Activated T-cell treated with anti-CD3 and anti-CD28 coated beads, Interleukin-2, amount 50 U/mL, for 48 hours (primary cell): ENCODE measurements around the gene NUDT8.
"Not testable (repeated sequence)": the region's sequence is repeated elsewhere in the genome, so short reads cannot be mapped to it uniquely, and the experiment has no call there.

Source experiments
- DNase-seq, 2 experiments: peaks; one replicate each; pipeline ENCODE4 v3.0.0-alpha.2; 2020

Gene NUDT8

GRCh38 chr11:67611165-67611564, 18.6 kb downstream of the NUDT8 start:
- no peak for DNase-seq

- DNase-seq: no peak
These were observed 19.4 kb downstream of the NUDT8 start for GRCh38 chr11:67610302-67610868.

- no peak for DNase-seq
These were observed 20.4 kb downstream of the NUDT8 start for GRCh38 chr11:67609316-67609715.

- DNase-seq: no peak
These were observed 21.3 kb downstream of the NUDT8 start for GRCh38 chr11:67608486-67608885.

DNA sequence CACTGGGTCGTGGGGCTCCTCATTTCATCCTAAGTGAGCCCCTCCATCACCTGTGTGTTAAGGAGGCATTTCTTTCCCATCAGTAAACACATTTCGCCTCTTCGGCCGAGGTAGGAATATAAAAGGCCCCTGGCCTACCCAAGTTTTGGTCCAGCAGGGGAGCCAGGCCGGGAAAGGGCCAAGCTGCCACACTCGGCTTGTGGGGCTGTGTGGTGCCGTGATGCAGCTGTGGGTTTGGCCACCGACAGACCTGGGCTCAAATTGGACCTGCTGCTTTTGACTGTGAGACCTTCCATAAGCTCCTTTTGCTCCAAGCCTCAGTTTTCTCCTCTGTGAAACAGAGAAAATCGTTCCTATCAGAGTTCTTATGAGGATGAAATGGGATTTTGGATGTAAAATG, 22.2 kb downstream of the NUDT8 start:
- DNase-seq: no peak

- DNase-seq: peak; percentile 98
These were observed 23.0 kb downstream of the NUDT8 start, which contains the start of gene NDUFV1 for GRCh38 chr11:67606492-67607295. NDUFV1 (plus strand) TSS chr11:67606936; CDS start chr11:67607005, 69 bp downstream.

DNA sequence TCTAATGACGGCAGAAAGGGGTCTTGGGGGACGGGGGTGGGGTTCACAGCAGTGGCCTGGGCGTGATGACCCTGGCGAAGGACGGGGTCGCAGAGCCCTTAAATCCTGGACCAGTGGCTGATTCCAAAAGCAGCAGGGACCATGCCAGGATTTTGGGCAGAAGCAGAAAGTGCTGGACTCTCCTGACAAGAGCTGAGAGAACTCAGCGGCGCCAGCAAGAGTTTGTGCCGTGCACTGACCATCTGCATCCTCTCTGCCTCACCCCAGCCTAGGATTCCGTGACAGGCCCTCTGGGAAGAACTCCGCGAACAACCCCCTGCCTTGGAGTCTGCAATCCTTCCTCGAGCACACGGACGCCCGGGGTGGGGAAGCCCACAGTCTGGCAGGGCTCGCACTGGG, 23.6 kb downstream of the NUDT8 start:
- DNase-seq: no peak

- no peak for DNase-seq
These were observed 24.3 kb downstream of the NUDT8 start for GRCh38 chr11:67605231-67606011.

- no peak for DNase-seq
These were observed 24.9 kb downstream of the NUDT8 start for GRCh38 chr11:67604815-67605214.

GRCh38 chr11:67604119-67604518, 25.6 kb downstream of the NUDT8 start:
- DNase-seq: not testable (repeated sequence)

GRCh38 chr11:67601098-67601497, 28.6 kb downstream of the NUDT8 start:
- no peak for DNase-seq

DNA sequence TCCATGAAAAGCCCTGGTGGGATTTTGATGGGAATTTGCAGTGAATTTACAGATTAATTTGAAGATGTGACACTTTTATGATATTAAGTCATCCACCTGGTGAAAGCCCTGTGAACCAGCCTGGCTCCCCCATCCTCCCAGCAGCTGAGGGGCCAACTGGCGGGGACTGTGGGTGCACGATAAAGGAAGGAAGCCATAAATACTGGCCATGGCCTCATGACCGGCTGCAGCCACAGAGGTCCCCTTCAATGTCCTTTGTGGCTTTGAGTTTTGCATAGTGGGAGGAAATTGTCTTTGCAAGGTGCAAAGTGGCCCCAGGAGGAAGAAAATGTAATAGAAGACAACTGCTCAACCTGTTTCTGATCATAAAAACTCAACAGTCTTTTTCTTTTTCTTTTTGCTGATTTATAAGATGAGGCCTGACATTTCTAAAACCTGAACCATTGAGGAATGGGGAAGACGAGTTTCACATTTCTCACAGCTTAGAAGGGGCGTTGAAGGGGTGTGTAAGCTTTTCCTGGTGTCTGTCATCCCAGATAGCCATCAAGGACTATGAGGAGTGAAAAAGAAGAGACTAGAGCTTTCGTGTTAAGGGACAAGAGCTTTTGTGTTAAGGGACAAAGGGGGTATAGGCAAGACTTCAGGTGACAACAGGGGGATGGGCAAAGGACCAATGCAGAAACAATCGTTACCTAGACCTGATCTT, 29.3 kb downstream of the NUDT8 start:
- DNase-seq: no peak

- no peak for DNase-seq
These were observed 30.6 kb downstream of the NUDT8 start for GRCh38 chr11:67599149-67599548.

GRCh38 chr11:67597963-67598362, 31.8 kb downstream of the NUDT8 start:
- not testable (repeated sequence) for DNase-seq

DNA sequence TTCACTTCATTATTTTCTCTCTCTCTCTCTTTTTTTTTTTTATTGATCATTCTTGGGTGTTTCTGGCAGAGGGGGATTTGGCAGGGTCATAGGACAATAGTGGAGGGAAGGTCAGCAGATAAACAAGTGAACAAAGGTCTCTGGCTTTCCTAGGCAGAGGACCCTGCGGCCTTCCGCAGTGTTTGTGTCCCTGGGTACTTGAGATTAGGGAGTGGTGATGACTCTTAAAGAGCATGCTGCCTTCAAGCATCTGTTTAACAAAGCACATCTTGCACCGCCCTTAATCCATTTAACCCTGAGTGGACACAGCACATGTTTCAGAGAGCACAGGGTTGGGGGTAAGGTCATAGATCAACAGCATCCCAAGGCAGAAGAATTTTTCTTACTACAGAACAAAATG, 32.3 kb downstream of the NUDT8 start:
- not testable (repeated sequence) for DNase-seq

- DNase-seq: no peak
These were observed 32.9 kb downstream of the NUDT8 start for GRCh38 chr11:67596753-67597300.

- DNase-seq: no peak
These were observed 35.3 kb downstream of the NUDT8 start for GRCh38 chr11:67594480-67594879.

GRCh38 chr11:67593565-67593905, 36.2 kb downstream of the NUDT8 start:
- no peak for DNase-seq

DNA sequence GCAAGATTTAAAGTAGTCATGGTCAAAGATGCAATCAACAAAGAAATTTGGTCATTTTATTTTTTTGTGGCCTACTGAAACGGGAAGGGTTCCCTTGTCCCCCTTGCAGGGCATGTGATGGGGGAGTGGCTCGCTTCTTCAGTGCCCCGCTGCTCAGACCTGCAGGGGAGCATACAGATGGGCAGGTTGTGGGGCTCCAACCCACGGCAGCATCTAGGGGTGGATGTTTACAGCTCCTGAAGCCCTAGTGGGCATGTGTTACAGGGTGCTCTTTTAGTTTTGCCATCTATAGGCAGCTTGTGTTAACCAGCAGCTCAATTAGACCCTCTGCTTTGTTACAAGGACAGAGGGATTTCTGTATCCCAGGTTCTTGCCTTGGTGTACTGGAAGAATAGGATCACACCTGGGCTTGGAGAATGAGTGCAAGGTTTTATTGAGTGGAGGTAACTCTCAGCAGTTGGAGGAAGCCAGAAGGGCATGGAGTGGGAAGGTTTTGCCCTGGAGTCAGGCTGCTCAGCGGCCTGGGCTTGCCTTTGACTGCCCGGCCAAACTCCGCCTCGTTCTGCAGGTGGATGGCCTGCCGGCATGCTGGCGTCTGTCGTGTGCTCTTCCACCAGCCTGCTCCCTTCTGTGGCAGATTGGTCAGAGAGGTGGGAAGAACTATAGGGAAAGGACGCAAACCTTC, 36.7 kb downstream of the NUDT8 start:
- DNase-seq: no peak

GRCh38 chr11:67588899-67589415, 40.8 kb downstream of the NUDT8 start:
- DNase-seq: not testable (repeated sequence)

GRCh38 chr11:67588136-67588503, 41.6 kb downstream of the NUDT8 start:
- no peak for DNase-seq
